K562 (cell line): ENCODE data around the gene AK5. TPM values are rescaled to one million over a fixed set of nuclear protein-coding genes. Genes with fewer than 3 reads are reported as not detected.

Experiments
- ATAC-seq: fragments of 200-7000 bp; cut with Tn5 transposase; 3 replicates; pipeline ENCODE4 v1.9.1; 2020; ENCODE audit warnings: moderate library complexity
- BruUV-seq: library from RNA; stranded (reverse); fragments of 400-500 nt; replicated peaks from 2 replicates; lab custom pipeline; 2021; lab: Mats Ljungman, UMichigan
- CTCF ChIA-PET: fragments of 300-600 bp; formaldehyde crosslinking; extraction: SDS; loops from one replicate; lab custom pipeline; 2021; ENCODE audit warnings: low intra/inter-chr PET ratio; lab: Yijun Ruan, JAX
- POLR2A ChIA-PET: fragments of 300-600, 350-650 bp; sonication (Branson Sonifier 250); formaldehyde crosslinking; extraction: SDS; loops from one replicate; lab custom pipeline; 2021; ENCODE audit warnings: antibody characterized with exemption, inconsistent platforms; lab: Yijun Ruan, JAX
- DNase-seq, 4 experiments: peaks; one replicate each; pipeline versions ENCODE4 v3.0.0 to v3.0.0-alpha.2; 2011 to 2018; ENCODE audit warnings: low spot score in 3 of 4, mixed read lengths in 3 of 4; ENCODE audit errors: extremely low read depth in 1 of 4
- FAIRE-seq: peaks from 2 replicates; lab custom pipeline; 2011; peaks lifted over from hg19 to GRCh38; lab: Jason Lieb, UNC
- H2AFZ ChIP-seq: 2 replicates; pipeline ENCODE4 v1.6.0; 2011; ENCODE audit warnings: low read depth, low read length, control low read depth, inconsistent platforms
- H3K27ac ChIP-seq: fragments of 200-600 bp; 3 replicates; pipeline ENCODE4 v1.8.0; 2011; ENCODE audit warnings: low read depth, mild to moderate bottlenecking, control low read depth, inconsistent platforms, low read length, moderate library complexity, mixed read lengths; ENCODE audit errors: extremely low read depth
- H3K27me3 ChIP-seq, 2 experiments: fragments of 300-600 bp in 1 of 2; 2 replicates in 1 of 2; 3 replicates in 1 of 2; pipeline versions ENCODE4 v1.6.0 to v1.8.0; 2011; ENCODE audit warnings: inconsistent platforms in 2 of 2, low read length in 2 of 2, mild to moderate bottlenecking in 1 of 2, mixed read lengths in 1 of 2, moderate library complexity in 1 of 2; ENCODE audit not compliant: control insufficient read depth in 2 of 2, insufficient read depth in 2 of 2
- H3K36me3 ChIP-seq: fragments of 300-600 bp; 3 replicates; pipeline ENCODE4 v1.8.0; 2011; ENCODE audit warnings: mild to moderate bottlenecking, low read length, inconsistent platforms; ENCODE audit not compliant: control insufficient read depth, insufficient read depth
- H3K4me1 ChIP-seq, 2 experiments: fragments of 200-600 bp in 1 of 2; replicated peaks in 1 of 2; 2 replicates in 1 of 2; 3 replicates in 1 of 2; pipeline versions ENCODE4 v1.5.1 to v1.8.0; 2011; ENCODE audit warnings: inconsistent platforms in 2 of 2, low read length in 2 of 2, mild to moderate bottlenecking in 1 of 2, mixed read lengths in 1 of 2, moderate library complexity in 1 of 2; ENCODE audit not compliant: control insufficient read depth in 2 of 2, insufficient read depth in 2 of 2
- H3K4me2 ChIP-seq: 2 replicates; pipeline ENCODE4 v1.6.1; 2011; ENCODE audit warnings: low read length, control low read depth, inconsistent platforms, mixed read lengths; ENCODE audit not compliant: insufficient read depth
- H3K4me3 ChIP-seq: fragments of 200-600 bp; sonication (generic), shearing (Covaris generic); 2 replicates; pipeline ENCODE4 v1.5.1; 2016; ENCODE audit warnings: control low read depth, inconsistent platforms
- H3K79me2 ChIP-seq: fragments of 200-600 bp; 3 replicates; pipeline ENCODE4 v1.8.0; 2011; ENCODE audit warnings: low read length, inconsistent platforms; ENCODE audit not compliant: control insufficient read depth, insufficient read depth
- H3K9ac ChIP-seq, 2 experiments: 2 replicates each; pipeline versions ENCODE4 v1.6.0 to v1.6.1; 2011; ENCODE audit warnings: low read depth in 2 of 2, low read length in 2 of 2, control low read depth in 1 of 2, inconsistent platforms in 1 of 2, mild to moderate bottlenecking in 1 of 2, mixed read lengths in 1 of 2; ENCODE audit not compliant: insufficient read depth in 1 of 2
- H3K9me1 ChIP-seq: one replicate; pipeline ENCODE4 v1.6.0; 2011; ENCODE audit warnings: inconsistent platforms, mild to moderate bottlenecking, low read length, moderate library complexity; ENCODE audit not compliant: control insufficient read depth, insufficient read depth
- H3K9me3 ChIP-seq: replicated peaks from 2 replicates; pipeline ENCODE4 v1.5.1; 2011; ENCODE audit warnings: low read depth, low read length, inconsistent platforms; ENCODE audit not compliant: control insufficient read depth, insufficient read depth
- H4K20me1 ChIP-seq: replicated peaks from 2 replicates; pipeline ENCODE4 v1.6.1; 2011; ENCODE audit warnings: low read length, inconsistent platforms, mixed read lengths; ENCODE audit not compliant: control insufficient read depth, insufficient read depth
- CBX3 ChIP-seq, 2 experiments: IDR thresholded peaks; 1 replicate in 1 of 2; 2 replicates in 1 of 2; pipeline ENCODE4 v1.6.1; 2012; ENCODE audit warnings: inconsistent platforms in 2 of 2, low read length in 2 of 2, borderline replicate concordance in 1 of 2, control low read depth in 1 of 2
- FOXJ3 ChIP-seq: sonication (generic); formaldehyde crosslinking; IDR thresholded peaks from 2 replicates; pipeline ENCODE4 v1.4.0; 2020; ENCODE audit warnings: mild to moderate bottlenecking, missing genetic modification reagents
- HNRNPL ChIP-seq: fragments of 200-400 bp; formaldehyde crosslinking; IDR thresholded peaks from 2 replicates; pipeline ENCODE4 v1.6.1; 2017; ENCODE audit warnings: low read depth, mild to moderate bottlenecking, low read length
- NONO ChIP-seq, 2 experiments: fragments of 200-400 bp in 1 of 2; fragments of 450-650 bp in 1 of 2; formaldehyde crosslinking in 1 of 2; IDR thresholded peaks; 2 replicates each; pipeline ENCODE4 v1.6.1; 2017; ENCODE audit warnings: low read depth in 2 of 2, mild to moderate bottlenecking in 2 of 2, moderate library complexity in 2 of 2, low read length in 1 of 2
- RFX5 ChIP-seq: IDR thresholded peaks from 2 replicates; pipeline ENCODE4 v1.6.1; 2011; ENCODE audit warnings: low read depth, mild to moderate bottlenecking, improper control_type of control experiment, low read length
- SP1 ChIP-seq: sonication (generic); formaldehyde crosslinking; IDR thresholded peaks from 2 replicates; pipeline ENCODE4 v1.8.1; 2022; ENCODE audit warnings: mild to moderate bottlenecking, missing genetic modification reagents
- XRCC3 ChIP-seq: fragments of 450-650 bp; IDR thresholded peaks from 2 replicates; pipeline ENCODE4 v1.6.1; 2017; ENCODE audit warnings: mild to moderate bottlenecking, moderate library complexity
- ZBTB33 ChIP-seq: sonication (generic); formaldehyde crosslinking; IDR thresholded peaks from 2 replicates; pipeline ENCODE4 v1.8.1; 2023; ENCODE audit warnings: mild to moderate bottlenecking, missing genetic modification reagents
- ZC3H4 ChIP-seq: sonication (generic); formaldehyde crosslinking; IDR thresholded peaks from 2 replicates; pipeline ENCODE4 v1.9.0; 2021; ENCODE audit warnings: missing genetic modification reagents, borderline replicate concordance
- ZKSCAN8 ChIP-seq: fragments of 200-800 bp; sonication (Bioruptor generic); IDR thresholded peaks from 2 replicates; pipeline ENCODE4 v1.6.1; 2016; ENCODE audit warnings: missing genetic modification characterization, missing compliant biosample characterization
- ZNF165 ChIP-seq: fragments of 250-450 bp; sonication (Bioruptor Pico); IDR thresholded peaks from 2 replicates; pipeline ENCODE4 v1.4.0; 2020; ENCODE audit warnings: borderline replicate concordance
- ZNF592 ChIP-seq: fragments of 450-650 bp; IDR thresholded peaks from 2 replicates; pipeline ENCODE4 v1.6.1; 2017; ENCODE audit warnings: antibody characterized with exemption, mild to moderate bottlenecking
- ZNF76 ChIP-seq: fragments of 250-450 bp; sonication (Bioruptor Pico); IDR thresholded peaks from 2 replicates; pipeline ENCODE4 v1.4.0; 2020; ENCODE audit warnings: mild to moderate bottlenecking, moderate library complexity, borderline replicate concordance
- ZZZ3 ChIP-seq: fragments of 450-650 bp; IDR thresholded peaks from 2 replicates; pipeline ENCODE4 v1.6.1; 2016; ENCODE audit warnings: antibody characterized with exemption, mild to moderate bottlenecking, moderate library complexity
- WGBS: fragments of 100-300 bp; shearing (Covaris generic); methylation state at CpG from one replicate; pipeline ENCODE4 v1.1.6; 2016; ENCODE audit warnings: low coverage, mixed read lengths; ENCODE audit not compliant: insufficient coverage; ENCODE audit errors: missing lambda C conversion rate; 5-methylcytosine and 5-hydroxymethylcytosine counted together
- in situ Hi-C: fragments of 300-500 bp; cut with MboI; formaldehyde crosslinking; loops from 4 replicates; pipeline ENCODE4 v1.15.0; 2018; ENCODE audit warnings: inconsistent platforms, mixed read lengths
- intact Hi-C: fragments of 100-400 bp; cut with micrococcal nuclease; formaldehyde crosslinking; loops from 2 replicates; pipeline ENCODE4 v1.14.2; 2022
- polyA plus RNA-seq, 8 experiments: library from polyadenylated mRNA; depleted of rRNA in 4 of 8; stranded (reverse) in 5 of 8; unstranded in 3 of 8; fragments of >200 nt; fragmentation: Nextera tagmentation in 2 of 8; fragmentation: Illumina TruSeq in 1 of 8; extraction: Ambion mirVana in 2 of 8; extraction: Trizol in 1 of 8; gene quantifications; 2 replicates each; pipeline versions ENCODE4 v1.2.1 to v1.2.3, GENCODE V29; 2011 to 2014; ENCODE audit warnings: inconsistent platforms in 1 of 8, missing spikeins in 1 of 8
- total RNA-seq, 7 experiments: library from RNA; depleted of rRNA in 6 of 7; stranded (reverse); fragments of >200 nt in 6 of 7; fragmentation: Illumina TruSeq in 2 of 7; extraction: Trizol in 2 of 7; gene quantifications; 2 replicates each; pipeline versions ENCODE4 v1.2.1 to v1.2.3, GENCODE V29; 2011 to 2021; ENCODE audit warnings: low replicate concordance in 1 of 7
- TF ChIP-seq, protein P1 (sequence below): IDR thresholded peaks from 3 replicates; pipeline ENCODE4 v1.6.1; 2011; ENCODE audit warnings: borderline replicate concordance, mild to moderate bottlenecking; ENCODE audit not compliant: insufficient read length, insufficient read depth

AK5 gene
- total and polyA plus RNA-seq, 9 of the 15 experiments (the other 6 are each of a cell fraction or from before 2014, with no cell fraction given): 0.06 TPM; not detected in 8

DNA sequence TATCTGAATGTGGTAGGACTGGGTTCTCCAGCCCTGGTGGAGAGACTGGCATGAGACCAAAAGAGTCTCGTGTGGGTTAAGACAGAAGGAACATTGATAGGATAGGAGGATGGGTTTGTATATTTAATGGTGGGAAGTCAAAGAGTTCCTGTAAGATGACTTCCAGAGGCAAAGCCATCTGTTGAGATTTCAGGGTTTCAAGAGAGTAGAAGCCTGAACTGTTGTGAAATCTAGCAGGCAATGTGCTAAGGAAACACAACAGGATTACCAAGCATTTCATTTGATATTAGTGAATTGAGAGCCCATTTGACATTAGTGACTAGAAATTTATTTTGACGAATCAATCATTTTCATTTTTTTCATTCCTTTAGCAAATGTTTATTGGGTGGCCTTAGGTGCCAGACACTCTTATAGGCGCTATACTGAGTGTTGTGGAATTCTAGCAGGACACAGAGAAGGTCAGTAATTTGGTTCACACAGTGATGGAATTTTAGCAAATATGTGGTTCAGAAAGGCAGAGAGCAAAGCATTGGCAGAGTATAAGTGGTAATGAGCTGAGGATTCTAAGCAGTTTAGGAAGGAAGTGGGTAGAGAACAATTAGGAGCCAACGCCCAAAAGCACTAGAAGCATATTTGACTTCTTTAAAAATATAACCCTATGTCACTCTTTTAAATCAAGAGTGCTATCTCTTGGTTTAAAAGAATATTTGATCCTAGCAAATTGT, 149.3 kb downstream of the AK5 start:
- TF ChIP-seq HNRNPL (no peak), CBX3 (IDR thresholded peaks at IDR 0.05; ENCODE audit: borderline replicate concordance in 1 of 2, low read length in 2 of 2) (no peak), ZNF165 (CRISPR knock-in tag) (no peak), ZNF592 (no peak), ZBTB33 (CRISPR knock-in tag) (no peak), NONO (IDR thresholded peaks at IDR 0.05; ENCODE audit: low read depth in 2 of 2, low read length in 1 of 2) (no peak), ZZZ3 (no peak), RFX5 (no peak), SP1 (CRISPR knock-in tag) (no peak), ZNF76 (CRISPR knock-in tag) (no peak), ZKSCAN8 (CRISPR knock-in tag) (no peak), FOXJ3 (CRISPR knock-in tag) (no peak), XRCC3 (no peak), ZC3H4 (CRISPR knock-in tag) (no peak)
- TF ChIP-seq, protein P1, sequence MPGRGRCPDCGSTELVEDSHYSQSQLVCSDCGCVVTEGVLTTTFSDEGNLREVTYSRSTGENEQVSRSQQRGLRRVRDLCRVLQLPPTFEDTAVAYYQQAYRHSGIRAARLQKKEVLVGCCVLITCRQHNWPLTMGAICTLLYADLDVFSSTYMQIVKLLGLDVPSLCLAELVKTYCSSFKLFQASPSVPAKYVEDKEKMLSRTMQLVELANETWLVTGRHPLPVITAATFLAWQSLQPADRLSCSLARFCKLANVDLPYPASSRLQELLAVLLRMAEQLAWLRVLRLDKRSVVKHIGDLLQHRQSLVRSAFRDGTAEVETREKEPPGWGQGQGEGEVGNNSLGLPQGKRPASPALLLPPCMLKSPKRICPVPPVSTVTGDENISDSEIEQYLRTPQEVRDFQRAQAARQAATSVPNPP: no peak
- no peak overlapping the region for H2AFZ ChIP-seq
- in situ Hi-C loops: no loop called here

More for the DNA sequence above, 149.3 kb downstream of the AK5 start:
- WGBS: 0% methylated on average over 4 of the region's 4 CpGs
- no peak overlapping the region for H3K27ac ChIP-seq
- H3K36me3 ChIP-seq: no peaks in the 10 kb centered on the region
- H3K9me3 ChIP-seq: no peaks in the 10 kb centered on the region
- no peaks in the 10 kb centered on the region for H3K9me1 ChIP-seq
- no peak overlapping the region for H3K4me3 ChIP-seq
- BruUV-seq: no TSS peak
- FAIRE-seq (no peak), DNase-seq (no peak), ATAC-seq (no peak)
- no peaks in the 10 kb centered on the region for H3K4me1 ChIP-seq
- intact Hi-C loops: no loop called here
- H3K4me2 ChIP-seq: no peak overlapping the region
- ChIA-PET CTCF (no interaction called here), POLR2A (interaction anchor here (0.9 kb wide), 1 partner anchor 18 kb away, joined by 4 read pairs; no protein-coding TSS in a partner anchor)
- H3K9ac ChIP-seq: no peak overlapping the region
- no peaks in the 10 kb centered on the region for H3K79me2 ChIP-seq
- no peaks in the 10 kb centered on the region for H3K27me3 ChIP-seq
- no peaks in the 10 kb centered on the region for H4K20me1 ChIP-seq
